Measurements from ENCODE around the gene PIP5K1C.

PIP5K1C gene

GRCh38 chr19:3700242-3701032 lies at the start of gene PIP5K1C:
TSS of gene PIP5K1C (minus strand) at chr19:3700468. CDS start at chr19:3700390, 78 bp downstream.
- DNase-seq: peak; percentile 95

DNA sequence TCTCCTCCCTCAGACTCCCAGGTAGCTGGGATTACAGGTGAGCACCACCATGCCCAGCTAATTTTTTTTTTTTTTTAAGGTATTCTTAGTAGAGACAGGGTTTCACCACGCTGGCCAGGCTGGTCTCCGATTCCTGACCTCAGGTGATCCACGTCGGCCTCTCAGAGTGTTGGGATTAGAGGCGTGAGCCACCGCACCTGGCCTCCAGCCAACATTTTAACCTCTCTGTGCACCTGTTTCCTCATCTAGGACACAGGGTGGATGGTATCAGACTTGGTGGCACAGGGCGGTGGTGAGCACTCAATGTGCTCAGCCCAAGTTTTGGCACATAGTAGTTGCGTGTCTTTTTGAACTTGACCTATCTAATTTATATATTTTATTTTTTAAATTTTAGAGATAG lies 48.7 kb upstream of the PIP5K1C start:
- DNase-seq: no peak

DNA sequence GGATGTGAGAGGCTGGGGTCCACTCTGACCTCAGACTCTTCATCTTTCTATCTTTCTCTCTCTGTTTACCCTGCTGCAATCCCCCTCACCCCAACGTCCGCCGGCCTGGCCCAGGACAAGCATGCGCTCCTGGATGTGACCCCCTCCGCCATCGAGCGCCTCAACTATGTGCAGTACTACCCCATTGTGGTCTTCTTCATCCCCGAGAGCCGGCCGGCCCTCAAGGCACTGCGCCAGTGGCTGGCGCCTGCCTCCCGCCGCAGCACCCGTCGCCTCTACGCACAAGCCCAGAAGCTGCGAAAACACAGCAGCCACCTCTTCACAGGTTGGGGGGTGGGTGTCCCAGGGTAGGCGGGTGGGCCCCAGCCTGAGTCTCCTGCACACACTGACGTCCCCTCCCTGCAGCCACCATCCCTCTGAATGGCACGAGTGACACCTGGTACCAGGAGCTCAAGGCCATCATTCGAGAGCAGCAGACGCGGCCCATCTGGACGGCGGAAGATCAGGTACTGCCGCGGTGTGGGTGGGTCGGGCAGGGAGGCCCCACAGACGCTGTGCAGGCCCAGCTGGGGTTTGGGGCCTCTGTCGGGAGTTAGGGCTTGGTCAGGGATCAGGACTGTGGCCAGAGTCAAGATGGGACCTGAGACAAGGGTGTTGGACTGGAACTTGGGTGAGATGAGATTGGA lies 46.2 kb upstream of the PIP5K1C start:
- DNase-seq: no peak

DNA sequence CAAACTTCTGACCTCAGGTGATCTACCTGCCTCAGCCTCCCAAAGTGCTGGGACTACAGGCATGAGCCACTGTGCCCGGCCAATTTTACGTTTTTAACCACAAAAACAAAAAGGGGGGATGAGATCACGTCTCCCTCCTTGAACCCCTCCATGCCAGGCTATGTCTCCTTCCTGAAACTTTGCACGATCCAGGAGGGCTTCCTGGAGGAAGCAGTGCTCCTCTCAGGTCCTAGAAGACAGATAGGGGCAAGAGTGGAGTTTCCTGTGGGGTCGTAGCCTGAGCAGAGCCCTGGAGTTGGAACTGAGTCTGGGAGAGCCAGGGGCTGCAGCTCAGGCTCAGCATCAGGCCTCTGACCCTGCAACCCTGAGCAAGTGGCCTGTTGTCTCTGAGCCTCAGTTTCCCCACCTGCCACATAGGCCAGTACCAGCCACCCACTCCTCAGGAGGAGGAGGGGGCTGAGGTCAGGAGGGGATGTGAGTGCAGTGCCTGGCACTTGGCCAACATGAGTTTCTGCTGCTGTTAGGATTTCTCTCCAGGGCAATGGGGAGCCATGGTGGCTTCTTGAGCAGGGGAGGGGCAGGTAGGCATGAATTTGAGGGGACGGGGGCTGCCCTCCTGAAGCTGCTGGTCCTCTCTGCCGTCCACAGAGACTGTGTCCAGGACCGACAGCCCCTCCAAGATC lies 45.2 kb upstream of the PIP5K1C start:
- no peak for DNase-seq

- DNase-seq: no peak
Measured at GRCh38 chr19:3743486-3743885, 43.2 kb upstream of the PIP5K1C start.

DNA sequence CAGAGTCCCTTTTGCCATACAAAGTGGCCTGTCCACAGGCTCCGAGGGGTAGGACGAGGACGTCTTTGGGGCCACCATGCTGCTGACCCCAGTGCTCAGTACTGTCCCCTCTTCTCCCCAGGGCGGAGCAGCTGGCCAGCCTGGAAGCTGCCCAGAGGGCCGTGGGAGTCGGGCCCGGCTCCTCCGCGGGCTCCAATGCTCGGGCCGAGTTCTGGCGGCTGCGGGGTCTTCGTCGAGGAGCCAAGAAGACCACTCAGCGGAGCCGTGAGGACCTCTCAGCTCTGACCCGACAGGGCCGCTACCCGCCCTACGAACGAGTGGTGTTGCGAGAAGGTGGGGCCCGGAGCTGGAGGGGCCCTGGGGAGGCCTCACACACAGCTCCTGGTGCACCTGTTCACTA lies 40.2 kb upstream of the PIP5K1C start:
- no peak for DNase-seq

- no peak for DNase-seq
Measured at GRCh38 chr19:3738477-3739220, 38.4 kb upstream of the PIP5K1C start.

GRCh38 chr19:3737487-3738205 lies 37.4 kb upstream of the PIP5K1C start:
- DNase-seq: no peak

- no peak for DNase-seq
Measured at GRCh38 chr19:3736106-3736724, 35.9 kb upstream of the PIP5K1C start.

DNA sequence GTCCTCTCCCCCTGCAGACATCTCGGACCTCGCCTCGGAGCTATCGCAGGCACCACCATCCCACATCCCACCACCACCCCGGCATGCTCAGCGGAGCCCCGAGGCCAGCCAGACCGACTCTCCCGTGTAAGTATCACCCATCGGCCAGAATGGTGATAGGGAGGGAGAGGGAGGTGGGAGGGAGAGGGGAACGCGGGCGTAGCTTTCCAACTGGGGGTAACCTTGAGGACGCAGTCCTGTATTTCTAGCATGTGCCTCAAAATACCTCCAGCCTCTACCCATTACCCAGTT lies 34.0 kb upstream of the PIP5K1C start:
- DNase-seq: no peak

DNA sequence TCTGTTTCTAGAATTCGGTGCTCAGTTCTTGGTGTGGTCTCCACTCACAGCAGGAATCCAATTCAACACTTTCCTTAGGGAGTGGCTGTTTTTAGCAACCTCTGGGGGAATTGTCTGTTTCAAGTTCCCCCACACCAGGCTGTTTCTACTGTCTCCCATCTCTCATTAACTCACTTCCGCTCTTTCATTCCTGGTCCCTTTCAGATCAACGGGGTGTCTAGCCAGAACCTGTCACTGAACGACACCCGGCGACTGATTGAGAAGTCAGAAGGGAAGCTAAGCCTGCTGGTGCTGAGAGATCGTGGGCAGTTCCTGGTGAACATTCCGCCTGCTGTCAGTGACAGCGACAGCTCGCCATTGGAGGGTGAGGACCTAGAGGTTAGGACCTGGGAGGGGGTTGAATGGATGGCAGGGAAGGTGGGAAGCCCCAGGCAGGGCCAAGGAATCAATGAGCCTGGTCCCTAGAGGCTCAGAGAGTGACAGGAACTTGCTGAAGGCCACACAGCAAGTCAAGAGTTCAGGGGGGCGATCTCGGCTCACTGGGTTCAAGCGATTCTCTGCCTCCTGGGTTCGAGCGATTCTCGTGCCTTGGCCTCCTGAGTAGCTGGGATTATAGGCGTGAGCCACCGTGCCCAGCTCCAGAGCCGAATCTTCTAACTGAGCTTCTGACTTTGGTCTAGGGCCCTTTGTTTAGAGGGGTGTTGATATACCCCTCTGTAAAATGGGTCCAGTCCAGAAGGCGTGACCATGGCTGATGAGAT lies 33.5 kb upstream of the PIP5K1C start:
- no peak for DNase-seq

DNA sequence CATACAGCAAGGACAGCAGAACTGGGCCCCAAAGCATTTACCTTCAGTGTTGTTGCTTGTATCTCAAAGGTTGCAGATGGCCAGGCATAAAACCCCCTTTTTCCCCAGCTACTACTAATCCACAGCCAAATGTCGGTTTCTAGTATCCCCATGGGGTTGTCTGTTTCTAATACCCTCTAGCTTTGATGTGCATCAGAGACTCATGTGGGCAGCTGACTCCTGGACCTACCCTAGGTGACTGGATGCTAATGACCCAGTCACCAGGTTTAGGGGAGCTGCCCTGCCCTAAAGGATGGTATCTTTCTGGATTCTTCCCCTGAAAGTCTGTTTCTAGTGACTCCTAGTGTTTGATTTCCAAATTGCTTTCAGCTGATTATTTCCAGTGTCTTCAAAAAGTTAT lies 31.8 kb upstream of the PIP5K1C start:
- DNase-seq: no peak

DNA sequence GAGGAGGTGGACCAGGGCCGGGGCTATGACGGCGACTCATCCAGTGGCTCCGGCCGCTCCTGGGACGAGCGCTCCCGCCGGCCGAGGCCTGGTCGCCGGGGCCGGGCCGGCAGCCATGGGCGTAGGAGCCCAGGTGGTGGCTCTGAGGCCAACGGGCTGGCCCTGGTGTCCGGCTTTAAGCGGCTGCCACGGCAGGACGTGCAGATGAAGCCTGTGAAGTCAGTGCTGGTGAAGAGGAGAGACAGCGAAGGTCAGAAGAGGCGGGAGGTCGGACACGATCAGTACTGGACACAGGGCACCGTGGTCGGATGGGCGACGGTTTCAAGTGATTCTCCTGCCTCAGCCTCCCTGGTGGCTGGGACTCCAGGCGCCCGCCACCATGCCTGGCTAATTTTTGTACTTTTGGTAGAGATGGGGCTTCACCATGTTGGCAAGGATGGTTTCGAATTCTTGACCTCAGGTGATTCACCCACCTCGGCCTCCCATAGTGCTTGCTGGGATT lies 30.2 kb upstream of the PIP5K1C start:
- no peak for DNase-seq

- no peak for DNase-seq
Measured at GRCh38 chr19:3725640-3726310, 25.5 kb upstream of the PIP5K1C start.

DNA sequence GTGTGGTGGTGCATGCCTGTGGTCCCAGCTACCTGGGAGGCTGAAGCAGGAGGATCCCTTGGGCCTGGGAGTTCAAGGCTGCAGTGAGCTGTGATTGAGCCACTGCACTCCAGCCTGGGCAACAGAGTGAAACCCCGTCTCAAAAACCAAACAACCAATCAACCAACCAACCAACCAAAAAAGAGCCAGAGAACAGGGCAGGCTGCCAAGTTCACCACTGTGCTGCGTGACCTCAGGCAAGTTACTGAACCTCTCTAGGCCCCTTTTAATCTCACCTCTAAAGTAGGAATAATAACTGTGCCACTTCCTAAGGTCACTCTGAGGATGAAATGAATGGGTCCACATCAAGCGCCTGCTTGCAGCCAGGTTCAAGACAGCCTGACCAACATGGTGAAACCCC lies 24.9 kb upstream of the PIP5K1C start:
- DNase-seq: no peak

DNA sequence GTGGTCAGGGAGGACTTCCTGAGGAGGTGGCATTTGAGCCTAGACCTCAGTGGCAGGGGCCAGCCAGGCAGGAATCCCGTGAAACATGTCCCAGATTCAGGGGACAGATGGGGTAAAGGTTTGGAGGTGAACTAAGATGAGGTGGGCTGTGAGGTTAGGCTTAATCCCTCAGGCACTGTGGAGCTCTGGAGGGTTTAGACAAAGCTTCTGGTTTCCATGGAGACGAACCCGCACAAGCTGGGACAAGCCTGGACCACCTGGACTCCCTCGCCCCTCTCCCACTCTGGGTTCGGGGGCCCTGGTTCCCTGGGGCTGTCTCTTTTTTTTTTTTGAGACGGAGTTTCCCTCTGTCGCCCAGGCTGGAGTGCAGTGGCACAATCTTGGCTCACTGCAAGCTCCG lies 23.6 kb upstream of the PIP5K1C start:
- DNase-seq: no peak

- DNase-seq: no peak
Measured at GRCh38 chr19:3723110-3723488, 22.8 kb upstream of the PIP5K1C start.

DNA sequence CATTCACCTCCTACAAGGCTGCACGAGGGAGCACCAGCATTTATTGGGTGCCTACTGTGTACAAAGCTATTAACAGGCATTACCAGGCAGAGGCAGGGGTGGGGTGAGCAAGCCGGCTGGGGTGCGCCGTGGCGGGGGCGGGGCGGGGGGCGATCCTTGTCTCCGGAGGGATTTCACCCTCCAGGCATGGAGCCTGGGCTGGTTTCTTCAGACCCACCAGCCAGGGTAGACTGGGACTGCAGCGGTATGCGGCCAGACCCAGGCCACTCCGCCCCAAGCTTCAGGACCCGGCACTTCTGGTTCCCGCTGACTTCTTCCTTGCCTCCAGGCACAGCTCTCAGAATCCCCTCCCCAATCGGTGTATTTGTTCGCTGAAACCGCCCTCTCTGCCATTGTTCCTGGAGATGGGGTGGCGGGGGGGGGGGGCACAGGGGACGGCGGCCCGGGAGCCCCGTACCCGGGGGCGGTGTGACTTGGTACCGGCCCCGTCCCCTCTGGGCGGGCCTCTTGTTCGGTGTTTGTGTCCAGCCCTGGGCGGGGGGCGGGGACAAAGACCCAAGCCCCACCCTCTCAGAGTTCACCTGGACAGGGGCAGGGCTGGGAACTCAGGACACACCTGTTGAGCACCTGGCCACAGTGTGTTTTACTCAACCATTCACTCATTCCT lies 22.3 kb upstream of the PIP5K1C start:
- DNase-seq: no peak

DNA sequence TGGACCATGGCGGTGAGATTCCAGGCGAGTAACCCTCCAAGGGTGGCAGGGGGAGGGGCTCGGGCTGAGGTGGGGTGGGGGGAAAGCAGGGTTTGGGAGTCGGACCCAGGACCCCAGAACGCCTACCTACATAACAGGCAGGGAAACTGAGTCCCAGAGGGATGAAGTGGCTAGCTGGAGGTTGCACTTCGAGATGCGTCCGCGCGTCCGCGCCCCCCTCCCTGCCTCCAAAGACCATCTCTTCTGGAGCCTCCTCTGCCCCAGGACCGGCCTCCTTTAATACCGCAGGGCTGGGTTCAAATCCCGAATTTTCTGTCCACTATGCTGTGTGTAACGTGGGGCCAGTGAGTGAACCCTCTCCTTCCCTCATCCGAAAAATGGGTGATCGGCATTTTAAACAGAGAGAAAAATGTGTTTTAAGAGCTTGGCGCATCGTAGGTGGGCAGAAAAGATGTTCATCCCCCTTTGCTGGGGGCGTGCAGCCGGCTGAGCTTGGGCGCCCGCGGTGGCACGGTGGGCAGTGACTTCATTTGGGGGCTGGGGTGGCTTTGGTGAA lies 21.7 kb upstream of the PIP5K1C start:
- DNase-seq: no peak

All from right forelimb (tissue), 1 donor.